ENCODE data around the gene MDFIC.

DNA sequence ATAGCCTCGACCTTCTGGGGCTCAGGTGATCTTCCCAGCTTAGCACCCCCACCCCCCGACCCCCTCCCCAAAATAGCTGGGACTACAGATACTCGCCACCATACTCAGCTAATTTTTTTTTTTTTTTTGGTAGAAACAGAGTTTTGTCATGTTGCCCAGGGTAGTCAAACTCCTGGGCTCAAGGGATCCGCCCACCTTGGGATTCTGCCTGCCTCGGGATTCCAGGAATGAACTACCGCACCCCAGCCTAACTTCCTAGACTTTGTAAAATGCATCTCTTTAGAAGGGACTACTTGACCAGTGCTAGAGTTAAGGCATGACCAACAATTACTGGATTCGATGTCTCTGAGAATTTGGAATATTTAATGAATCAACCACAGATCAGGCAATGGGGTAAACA lies 85.9 kb downstream of the MDFIC start:
- TF ChIP-seq CTCF (IDR thresholded peaks at IDR 0.05): no peak
- no peak for TF ChIP-seq POLR2A (IDR thresholded peaks at IDR 0.05)
- TF ChIP-seq EP300 (IDR thresholded peaks at IDR 0.05): no peak
- no peak for TF ChIP-seq POLR2AphosphoS5 (IDR thresholded peaks at IDR 0.05)

All from sigmoid colon (tissue), 4 donors.